ENCODE results near the gene THOC7.

GRCh38 chr3:63878394-63879060 lies 14.9 kb upstream of the THOC7 start:
- TF ChIP-seq POLR2A (IDR thresholded peaks at IDR 0.05) (no peak), CTCF (IDR thresholded peaks at IDR 0.05) (no peak), POLR2AphosphoS5 (IDR thresholded peaks at IDR 0.05) (no peak), EP300 (IDR thresholded peaks at IDR 0.05) (no peak)

All from suprapubic skin (tissue), 4 donors.